Measurements from ENCODE around the gene AAR2. TPM values are rescaled to one million over a fixed set of nuclear protein-coding genes. Genes with fewer than 3 reads are reported as not detected.

The AAR2 gene
- total RNA-seq, 1 experiment from 2014 or later = 26.1 TPM

DNA sequence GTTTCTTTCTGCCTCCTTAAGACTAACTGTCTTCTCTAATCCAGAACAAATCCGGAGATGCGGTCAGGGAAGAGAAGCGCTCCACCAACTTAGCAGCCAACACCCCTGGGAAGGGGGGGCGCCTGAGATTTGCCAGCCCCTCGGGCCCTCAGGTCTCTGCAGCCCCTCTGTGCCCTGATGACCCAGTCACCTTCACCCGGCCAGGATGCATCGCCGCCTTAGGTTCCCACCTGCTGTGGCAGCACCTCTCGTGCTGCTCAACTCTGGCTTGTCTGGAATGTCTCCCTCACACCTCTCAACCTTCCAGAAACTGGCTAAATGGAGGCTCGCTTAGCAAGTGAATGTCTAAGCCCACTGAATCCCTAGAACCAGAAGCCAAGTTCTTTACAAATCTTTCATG, 28.0 kb upstream of the AAR2 start:
- no peaks in the 10 kb centered on the region for H3K9me3 ChIP-seq (ENCODE audit: control insufficient read depth, insufficient read depth, low read depth, low read length)
- ATAC-seq (no peak), DNase-seq (ENCODE audit: low read depth, low spot score) (no peak)
- intact Hi-C loops (cut with micrococcal nuclease; ENCODE audit: unreplicated experiment) = no loop called here
- no peak overlapping the region for H3K27ac ChIP-seq (ENCODE audit: low read length)
- H3K36me3 ChIP-seq (ENCODE audit: control insufficient read depth, insufficient read depth, low read length) = no peaks in the 10 kb centered on the region
- CTCF ChIA-PET = no interaction called here
- POLR2A ChIA-PET = interaction anchor here (0.7 kb wide), 1 partner anchor 57 kb away, joined by 3 read pairs; no protein-coding TSS in a partner anchor
- H3K4me1 ChIP-seq (ENCODE audit: control insufficient read depth, insufficient read depth, low read length) = no peaks in the 10 kb centered on the region
- TF ChIP-seq POLR2AphosphoS5 (IDR thresholded peaks at IDR 0.05; ENCODE audit: low read depth, low read length) (no peak), CTCF (IDR thresholded peaks at IDR 0.05) (no peak), SIN3A (IDR thresholded peaks at IDR 0.05; ENCODE audit: borderline replicate concordance, insufficient read depth, low read depth, low read length) (no peak), REST (IDR thresholded peaks at IDR 0.05; ENCODE audit: insufficient read depth in 1 of 2, low read depth in 2 of 2, low read length in 1 of 2) (no peak), TCF7L2 (IDR thresholded peaks at IDR 0.05; ENCODE audit: low read depth, low read length) (no peak)
- no peaks in the 10 kb centered on the region for H3K27me3 ChIP-seq (ENCODE audit: control insufficient read depth, insufficient read depth, low read length)
- BruUV-seq (replicated peaks) = no TSS peak
- H3K4me3 ChIP-seq (ENCODE audit: low read depth in 2 of 2, low read length in 2 of 2) = no peak overlapping the region
- in situ Hi-C loops (cut with HindIII; ENCODE audit: low pct_unique_long_range_greater_than_20kb, low sequenced_read_pairs) = no loop called here

DNA sequence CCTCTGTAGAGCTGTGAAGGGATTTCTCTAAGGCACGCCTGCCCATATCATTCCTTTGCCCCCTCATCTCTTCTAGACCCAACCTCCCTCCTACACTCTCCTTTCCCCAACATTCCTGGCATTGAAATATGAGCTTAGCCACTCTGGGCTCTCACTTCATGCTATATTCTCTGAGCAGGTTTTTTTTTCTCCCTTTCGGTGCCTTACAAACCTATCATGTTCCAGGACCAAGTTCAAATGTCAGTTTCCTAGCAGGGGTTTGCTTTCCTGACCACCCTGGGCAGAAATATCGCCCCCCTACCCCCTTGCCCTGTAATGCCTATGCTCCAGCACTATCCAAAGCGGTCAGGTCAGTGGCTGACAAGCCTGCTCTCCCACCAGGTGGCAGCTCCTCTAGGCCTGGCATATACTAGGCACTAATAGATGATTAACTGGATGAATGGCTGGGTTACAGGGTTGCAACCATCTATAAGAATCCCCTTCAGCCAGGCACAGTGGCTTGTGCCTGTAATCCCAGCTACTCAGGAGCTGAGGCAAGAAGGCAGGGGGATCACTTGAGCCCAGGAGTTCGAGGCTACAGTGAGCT, 25.7 kb upstream of the AAR2 start:
- ChIA-PET CTCF (no interaction called here), POLR2A (no interaction called here)
- no peak for TF ChIP-seq POLR2AphosphoS5 (IDR thresholded peaks at IDR 0.05; ENCODE audit: low read depth, low read length)
- TF ChIP-seq SIN3A (IDR thresholded peaks at IDR 0.05; ENCODE audit: borderline replicate concordance, insufficient read depth, low read depth, low read length) = no peak
- no peaks in the 10 kb centered on the region for H3K27me3 ChIP-seq (ENCODE audit: control insufficient read depth, insufficient read depth, low read length)
- no peak overlapping the region for H3K4me3 ChIP-seq (ENCODE audit: low read depth in 2 of 2, low read length in 2 of 2)
- H3K27ac ChIP-seq (ENCODE audit: low read length) = no peak overlapping the region
- DNase-seq (ENCODE audit: low read depth, low spot score) = no peak
- in situ Hi-C loops (cut with HindIII; ENCODE audit: low pct_unique_long_range_greater_than_20kb, low sequenced_read_pairs) (no loop called here), intact Hi-C loops (cut with micrococcal nuclease; ENCODE audit: unreplicated experiment) (no loop called here)
- no TSS peak for BruUV-seq (replicated peaks)
- ATAC-seq = 0 out of 2 replicates have a peak, but pooled peaks have one; percentile 51
- H3K36me3 ChIP-seq (ENCODE audit: control insufficient read depth, insufficient read depth, low read length) = no peaks in the 10 kb centered on the region
- no peaks in the 10 kb centered on the region for H3K4me1 ChIP-seq (ENCODE audit: control insufficient read depth, insufficient read depth, low read length)
- no peaks in the 10 kb centered on the region for H3K9me3 ChIP-seq (ENCODE audit: control insufficient read depth, insufficient read depth, low read depth, low read length)

GRCh38 chr20:36213362-36213761, 22.9 kb upstream of the AAR2 start:
- CTCF ChIA-PET = interaction anchor here (0.5 to 1.3 kb wide), 4 partner anchors 11 to 210 kb away, joined by 4 to 6 read pairs (median 5); no protein-coding TSS in a partner anchor
- no peak for DNase-seq (ENCODE audit: low read depth, low spot score)
- POLR2A ChIA-PET = no interaction called here
- H3K4me1 ChIP-seq (ENCODE audit: control insufficient read depth, insufficient read depth, low read length) = no peaks in the 10 kb centered on the region
- H3K9me3 ChIP-seq (ENCODE audit: control insufficient read depth, insufficient read depth, low read depth, low read length) = no peaks in the 10 kb centered on the region
- in situ Hi-C loops (cut with HindIII; ENCODE audit: low pct_unique_long_range_greater_than_20kb, low sequenced_read_pairs) (no loop called here), intact Hi-C loops (cut with micrococcal nuclease; ENCODE audit: unreplicated experiment) (no loop called here)
- no peak for ATAC-seq
- no peaks in the 10 kb centered on the region for H3K27me3 ChIP-seq (ENCODE audit: control insufficient read depth, insufficient read depth, low read length)
- no peak for TF ChIP-seq POLR2AphosphoS5 (IDR thresholded peaks at IDR 0.05; ENCODE audit: low read depth, low read length)
- BruUV-seq (replicated peaks) = no TSS peak
- H3K36me3 ChIP-seq (ENCODE audit: control insufficient read depth, insufficient read depth, low read length) = no peaks in the 10 kb centered on the region
- H3K4me3 ChIP-seq (ENCODE audit: low read depth in 2 of 2, low read length in 2 of 2) = no peak overlapping the region
- H3K27ac ChIP-seq (ENCODE audit: low read length) = no peak overlapping the region

Measured in Panc1 (cell line).